Type B pancreatic cell (in vitro differentiated cells): ENCODE measurements around the gene PLPP3. TPM values are rescaled to one million over a fixed set of nuclear protein-coding genes. Genes with fewer than 3 reads are reported as not detected.

Experiments used
- DNase-seq: peaks from one replicate; pipeline ENCODE4 v3.0.0; 2021; ENCODE audit warnings: mixed read lengths; ENCODE audit not compliant: unreplicated experiment; ENCODE audit errors: extremely low spot score
- H3K27ac Mint-ChIP-seq: 2 replicates; pipeline ENCODE4 v1.8.0; 2021; ENCODE audit warnings: mild to moderate bottlenecking, mixed read lengths
- H3K27me3 Mint-ChIP-seq: 2 replicates; pipeline ENCODE4 v1.8.0; 2021; ENCODE audit warnings: mixed read lengths
- H3K36me3 Mint-ChIP-seq: 2 replicates; pipeline ENCODE4 v1.8.0; 2021; ENCODE audit warnings: mixed read lengths
- H3K4me1 Mint-ChIP-seq: one replicate; pipeline ENCODE4 v1.8.0; 2021; ENCODE audit warnings: mixed read lengths; ENCODE audit not compliant: unreplicated experiment
- H3K4me3 Mint-ChIP-seq: 2 replicates; pipeline ENCODE4 v1.8.0; 2021; ENCODE audit warnings: mild to moderate bottlenecking, mixed read lengths
- H3K9me3 Mint-ChIP-seq: 2 replicates; pipeline ENCODE4 v1.8.0; 2021; ENCODE audit warnings: mixed read lengths
- total RNA-seq: library from RNA; stranded (reverse); gene quantifications from 2 replicates; pipeline ENCODE4 v1.2.1, GENCODE V29; 2021; ENCODE audit warnings: low replicate concordance
- TF ChIP-seq, protein P1 (sequence below): fragments of 200-600 bp; sonication (generic); conservative IDR thresholded peaks from 2 replicates; pipeline ENCODE4 v1.5.0; 2021; ENCODE audit warnings: antibody characterized with exemption, mild to moderate bottlenecking

PLPP3 gene
- total RNA-seq, 1 donor from 2014 or later: 79.0 TPM

DNA sequence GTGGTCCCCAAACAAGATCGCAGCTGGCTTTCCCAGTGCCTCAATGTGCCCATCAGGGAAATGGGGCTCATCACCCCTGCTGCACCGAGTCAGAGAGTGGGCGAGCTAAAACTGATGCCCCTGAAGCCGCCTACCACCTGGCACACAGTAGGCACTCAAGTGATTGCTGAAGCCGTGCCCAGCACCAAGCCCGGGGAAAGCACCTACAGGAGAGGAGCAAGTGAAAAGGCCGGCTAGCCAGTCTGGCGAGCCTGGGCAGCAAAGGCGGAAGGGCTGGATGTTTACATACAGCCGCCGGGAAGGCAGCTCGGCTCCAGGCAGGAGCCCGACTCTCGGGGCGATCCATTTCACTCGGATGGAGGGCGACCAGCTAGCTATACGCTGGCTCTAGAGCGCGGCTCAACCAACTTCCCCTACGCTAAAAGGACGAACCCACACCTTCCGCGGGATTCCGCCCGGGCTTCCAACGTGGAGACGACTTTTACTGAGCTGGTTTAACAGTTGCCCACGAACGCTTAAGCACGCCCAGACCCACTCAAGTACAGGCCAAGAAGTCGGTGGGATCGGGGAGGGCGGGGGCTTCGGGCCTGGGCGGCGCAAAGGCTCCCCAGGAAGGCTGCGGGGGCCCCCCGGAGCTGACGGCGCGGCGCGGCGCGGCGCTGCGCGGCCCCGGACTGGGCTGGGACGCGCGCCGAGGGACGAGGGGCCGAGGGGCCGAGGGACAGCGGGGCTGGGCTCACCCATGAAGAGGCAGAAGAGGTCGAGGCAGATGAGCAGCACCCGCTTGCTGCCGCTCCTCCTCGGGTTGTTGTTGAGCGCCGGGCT lies 1.0 kb downstream of the PLPP3 start:
- Mint-ChIP-seq H3K4me1 (peaks cover 41% of the 10 kb centered on the region), H3K4me3 (peak overlapping the region; percentile 95), H3K27ac (peak overlapping the region; percentile 86), H3K36me3 (peaks cover 4% of the 10 kb centered on the region), H3K27me3 (peaks cover 3% of the 10 kb centered on the region), H3K9me3 (no peaks in the 10 kb centered on the region)
- TF ChIP-seq, protein P1, sequence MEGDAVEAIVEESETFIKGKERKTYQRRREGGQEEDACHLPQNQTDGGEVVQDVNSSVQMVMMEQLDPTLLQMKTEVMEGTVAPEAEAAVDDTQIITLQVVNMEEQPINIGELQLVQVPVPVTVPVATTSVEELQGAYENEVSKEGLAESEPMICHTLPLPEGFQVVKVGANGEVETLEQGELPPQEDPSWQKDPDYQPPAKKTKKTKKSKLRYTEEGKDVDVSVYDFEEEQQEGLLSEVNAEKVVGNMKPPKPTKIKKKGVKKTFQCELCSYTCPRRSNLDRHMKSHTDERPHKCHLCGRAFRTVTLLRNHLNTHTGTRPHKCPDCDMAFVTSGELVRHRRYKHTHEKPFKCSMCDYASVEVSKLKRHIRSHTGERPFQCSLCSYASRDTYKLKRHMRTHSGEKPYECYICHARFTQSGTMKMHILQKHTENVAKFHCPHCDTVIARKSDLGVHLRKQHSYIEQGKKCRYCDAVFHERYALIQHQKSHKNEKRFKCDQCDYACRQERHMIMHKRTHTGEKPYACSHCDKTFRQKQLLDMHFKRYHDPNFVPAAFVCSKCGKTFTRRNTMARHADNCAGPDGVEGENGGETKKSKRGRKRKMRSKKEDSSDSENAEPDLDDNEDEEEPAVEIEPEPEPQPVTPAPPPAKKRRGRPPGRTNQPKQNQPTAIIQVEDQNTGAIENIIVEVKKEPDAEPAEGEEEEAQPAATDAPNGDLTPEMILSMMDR: no peak
- DNase-seq: peak; percentile 77

DNA sequence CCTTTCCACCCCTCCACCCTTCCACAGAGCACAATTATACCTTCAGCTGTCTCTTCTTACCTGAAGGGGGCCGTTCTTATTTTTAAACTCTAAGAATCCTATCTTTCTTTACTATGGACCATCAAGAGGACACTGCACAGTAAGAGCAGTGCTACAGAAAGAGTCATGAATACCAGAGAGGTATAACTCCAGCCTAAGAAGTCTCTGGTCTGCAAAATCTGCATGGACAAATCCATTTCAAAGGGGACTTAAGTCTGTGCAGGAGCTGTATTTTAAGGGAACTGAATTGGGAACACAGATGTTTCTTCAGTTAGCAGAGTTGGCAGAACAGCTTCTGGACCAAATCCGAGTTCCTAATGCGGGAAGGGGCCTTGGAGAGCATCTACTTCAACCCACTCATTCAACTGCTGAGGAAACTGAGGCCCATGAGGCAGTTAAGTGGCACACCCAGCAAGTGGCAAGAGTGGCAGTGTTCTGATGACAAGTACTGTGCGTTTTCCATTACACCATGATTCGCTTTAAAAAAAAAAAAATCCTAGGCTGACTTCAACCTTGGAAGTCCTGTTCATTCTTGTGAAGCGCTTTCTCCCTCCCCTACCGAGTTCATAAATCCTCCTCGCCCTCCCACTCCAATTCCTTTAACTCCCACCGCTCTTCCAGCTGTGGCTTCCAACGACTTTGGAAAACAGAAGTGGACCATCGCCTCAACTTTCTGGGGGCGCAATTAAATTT lies 1.8 kb downstream of the PLPP3 start:
- peak overlapping the region; percentile 95 for H3K4me3 Mint-ChIP-seq
- peaks cover 3% of the 10 kb centered on the region for H3K27me3 Mint-ChIP-seq
- TF ChIP-seq, protein P1: peak; percentile 26
- peaks cover 9% of the 10 kb centered on the region for H3K36me3 Mint-ChIP-seq
- H3K9me3 Mint-ChIP-seq: no peaks in the 10 kb centered on the region
- no peak for DNase-seq
- peaks cover 49% of the 10 kb centered on the region for H3K4me1 Mint-ChIP-seq
- H3K27ac Mint-ChIP-seq: peak overlapping the region; percentile 86

DNA sequence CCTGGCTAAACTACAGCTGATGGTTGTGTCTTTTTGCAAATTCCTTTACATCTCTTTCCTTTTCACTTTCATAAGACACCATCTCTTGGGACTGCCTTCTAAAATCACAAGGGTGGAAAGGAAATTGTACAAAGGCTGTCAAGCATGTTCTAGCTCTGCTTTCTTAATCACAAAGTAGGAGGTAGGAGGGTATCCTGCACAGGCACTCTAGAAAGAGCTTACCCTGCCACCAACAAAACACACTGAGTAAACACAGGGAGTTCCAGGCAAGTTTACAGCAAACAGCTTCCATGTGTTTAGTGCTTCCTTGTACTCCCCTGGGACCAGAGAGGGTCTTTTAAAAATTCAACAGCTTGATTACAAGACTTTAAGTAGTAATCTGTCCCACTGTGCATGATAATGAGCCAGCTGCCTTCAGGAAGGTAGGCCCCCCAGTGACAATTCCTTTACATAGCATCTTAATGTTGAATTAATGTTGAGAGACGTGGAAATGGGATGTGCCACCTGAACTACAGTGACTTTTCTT lies 2.4 kb downstream of the PLPP3 start:
- Mint-ChIP-seq H3K27me3 (peaks cover 3% of the 10 kb centered on the region), H3K36me3 (peaks cover 11% of the 10 kb centered on the region), H3K4me3 (peak overlapping the region; percentile 95), H3K9me3 (no peaks in the 10 kb centered on the region), H3K27ac (peak overlapping the region; percentile 86), H3K4me1 (peaks cover 53% of the 10 kb centered on the region)
- TF ChIP-seq, protein P1: peak; percentile 62
- DNase-seq: no peak

DNA sequence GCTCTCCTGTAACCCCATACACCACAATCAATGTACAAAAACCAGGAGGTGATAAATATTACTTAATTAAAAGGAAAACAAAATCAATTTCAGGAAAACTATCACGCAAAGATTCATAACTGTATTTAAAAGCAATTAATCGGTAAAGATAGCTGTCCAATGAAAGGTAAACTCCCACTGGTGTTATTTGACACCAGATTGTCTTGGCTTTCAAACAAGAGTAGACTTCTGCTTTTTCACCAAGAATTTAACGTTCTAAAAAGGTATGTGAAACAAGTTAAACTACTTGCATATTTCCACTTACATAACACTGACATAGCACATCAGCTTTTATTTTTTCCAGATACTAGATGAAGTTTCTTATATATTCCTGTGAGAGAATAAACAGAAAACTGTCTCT lies 3.5 kb downstream of the PLPP3 start:
- Mint-ChIP-seq H3K9me3 (no peaks in the 10 kb centered on the region), H3K4me1 (peaks cover 58% of the 10 kb centered on the region), H3K27me3 (peaks cover 3% of the 10 kb centered on the region), H3K36me3 (peaks cover 19% of the 10 kb centered on the region), H3K27ac (peak overlapping the region; percentile 86), H3K4me3 (peak overlapping the region; percentile 95)
- DNase-seq: no peak
- TF ChIP-seq, protein P1: no peak

DNA sequence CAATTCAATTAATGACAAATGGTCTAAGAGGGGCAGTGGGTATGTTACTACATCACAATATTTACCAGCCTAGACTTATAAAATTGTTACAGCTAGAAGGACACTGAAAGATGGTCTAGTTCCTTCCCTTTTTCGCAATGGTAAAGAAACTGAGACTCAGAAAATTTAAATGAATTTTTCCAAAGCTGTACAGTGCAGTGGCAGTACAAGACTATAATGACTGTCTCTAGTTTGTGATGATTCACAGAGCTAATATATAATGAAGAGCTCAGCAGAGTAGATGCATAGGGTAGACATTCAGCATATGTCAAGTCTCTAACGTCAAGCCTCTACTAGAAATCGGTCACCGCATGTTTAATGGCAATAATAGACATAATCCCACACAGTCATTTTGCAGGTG lies 4.6 kb downstream of the PLPP3 start:
- Mint-ChIP-seq H3K27me3 (no peaks in the 10 kb centered on the region), H3K27ac (no peak overlapping the region), H3K36me3 (peaks cover 23% of the 10 kb centered on the region), H3K4me3 (peak overlapping the region; percentile 95), H3K9me3 (no peaks in the 10 kb centered on the region), H3K4me1 (peaks cover 58% of the 10 kb centered on the region)
- no peak for DNase-seq
- TF ChIP-seq, protein P1: no peak
